NT2/D1 (cell line): ENCODE data around the gene SOX6.

Source experiments
- YY1 ChIP-seq: IDR thresholded peaks from 2 replicates; pipeline ENCODE4 v1.6.1; 2011; ENCODE audit not compliant: insufficient read length, insufficient read depth
- ZNF274 ChIP-seq: IDR thresholded peaks from 2 replicates; pipeline ENCODE4 v1.6.1; 2011; ENCODE audit warnings: mild to moderate bottlenecking, low read depth, low read length

- TF ChIP-seq ZNF274 (no peak), YY1 (no peak)
These were observed 408.4 kb downstream of the SOX6 start for GRCh38 chr11:15947681-15948648.
